ENCODE data around the gene OSBPL5. TPM values are rescaled to one million over a fixed set of nuclear protein-coding genes. Genes with fewer than 3 reads are reported as not detected.
A peak's percentile ranks its signal among the peaks of the same experiment; 100 is the strongest.

Gene OSBPL5
- total and polyA plus RNA-seq, 9 of the 15 experiments (the other 6 are each of a cell fraction or from before 2014, with no cell fraction given): 0.06 to 14.8 (median 3.2) TPM

DNA sequence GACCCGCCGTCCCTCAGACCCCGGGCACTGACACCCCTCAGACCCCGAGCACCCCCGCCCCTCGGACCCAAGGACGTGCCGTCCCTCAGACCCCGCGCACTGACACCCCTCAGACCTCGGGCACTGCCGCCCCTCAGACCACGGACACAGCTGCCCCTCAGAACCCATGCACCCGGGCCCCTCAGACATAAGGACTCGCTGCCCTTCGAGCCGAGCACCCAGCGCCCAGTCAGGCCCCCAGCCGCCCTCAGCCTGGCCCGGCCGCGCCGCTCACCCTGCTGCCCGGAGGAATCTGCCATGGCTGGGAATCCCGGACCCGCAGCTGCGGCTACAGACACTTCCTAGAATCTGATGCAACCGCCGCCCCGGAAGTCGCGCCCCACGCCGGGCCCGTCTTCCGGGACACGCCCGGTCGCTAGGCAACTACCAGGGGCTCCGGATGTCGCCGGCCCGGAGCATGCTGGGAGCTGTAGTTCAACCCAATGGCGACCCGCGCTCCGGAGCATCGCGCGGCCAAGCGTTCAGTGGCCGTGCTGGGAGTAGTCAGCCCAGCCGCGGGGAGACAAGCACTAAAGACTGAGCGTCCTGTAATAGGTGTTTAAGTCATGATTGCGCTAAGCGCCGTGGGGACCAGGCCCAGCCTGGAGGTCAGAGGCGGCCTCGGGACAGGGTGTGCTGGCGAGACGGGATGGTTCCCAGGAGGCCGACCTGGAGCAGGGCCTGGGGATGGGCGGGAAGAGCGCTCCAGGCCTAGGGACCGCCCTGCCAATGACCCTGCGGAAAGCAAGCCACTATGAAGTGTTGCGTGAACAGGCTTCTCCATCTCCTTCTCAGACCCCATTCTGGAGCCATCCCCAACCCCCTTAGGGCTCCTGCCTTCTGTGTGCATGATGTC, 107.8 kb downstream of the OSBPL5 start, which contains the start of gene CARS1 (continued):
- TF ChIP-seq CREB1 (IDR thresholded peaks at IDR 0.05) (peak; percentile 42; the same call in 1 of the 2 replicates), CREB1 (CRISPR knock-in tag; IDR thresholded peaks at IDR 0.05) (peak; percentile 73; the same call in 1 of the 2 replicates), RNF2 (IDR thresholded peaks at IDR 0.05) (peak; percentile 52; the same call in 1 of the 2 replicates), CCNT2 (IDR thresholded peaks at IDR 0.05; ENCODE audit: borderline replicate concordance, extremely low read depth, insufficient read length, low read depth, low read length) (peak; percentile 32), ARID1B (IDR thresholded peaks at IDR 0.05) (0 out of 2 replicates have a peak, but pooled peaks have one; percentile 13), ZNF644 (tag; IDR thresholded peaks at IDR 0.05; ENCODE audit: low read depth) (no peak), KLF1 (tag; IDR thresholded peaks at IDR 0.05) (peak; percentile 98), FIP1L1 (IDR thresholded peaks at IDR 0.05; ENCODE audit: low read depth, low read length, poor library complexity, severe bottlenecking) (peak; percentile 86), JUN (IDR thresholded peaks at IDR 0.05; ENCODE audit: borderline replicate concordance, low read depth, low read length) (peak; percentile 59; the same call in 1 of the 2 replicates), JUN (CRISPR knock-in tag; IDR thresholded peaks at IDR 0.05; ENCODE audit: borderline replicate concordance) (no peak), PHF20 (IDR thresholded peaks at IDR 0.05; ENCODE audit: partially characterized antibody) (peak; percentile 58), YBX1 (IDR thresholded peaks at IDR 0.05) (no peak), CBX1 (IDR thresholded peaks at IDR 0.05; ENCODE audit: low read depth) (0 out of 2 replicates have a peak, but pooled peaks have one; percentile 46), SRSF1 (IDR thresholded peaks at IDR 0.05; ENCODE audit: low read depth, low read length) (0 out of 2 replicates have a peak, but pooled peaks have one; percentile 35), SMAD3 (CRISPR knock-in tag; conservative IDR thresholded peaks at IDR 0.05) (peak; percentile 33; the same call in 1 of the 2 replicates), RFX1 (IDR thresholded peaks at IDR 0.05) (peak; percentile 98), ZNF444 (CRISPR knock-in tag; IDR thresholded peaks at IDR 0.05) (no peak)
- TF ChIP-seq, protein P1, sequence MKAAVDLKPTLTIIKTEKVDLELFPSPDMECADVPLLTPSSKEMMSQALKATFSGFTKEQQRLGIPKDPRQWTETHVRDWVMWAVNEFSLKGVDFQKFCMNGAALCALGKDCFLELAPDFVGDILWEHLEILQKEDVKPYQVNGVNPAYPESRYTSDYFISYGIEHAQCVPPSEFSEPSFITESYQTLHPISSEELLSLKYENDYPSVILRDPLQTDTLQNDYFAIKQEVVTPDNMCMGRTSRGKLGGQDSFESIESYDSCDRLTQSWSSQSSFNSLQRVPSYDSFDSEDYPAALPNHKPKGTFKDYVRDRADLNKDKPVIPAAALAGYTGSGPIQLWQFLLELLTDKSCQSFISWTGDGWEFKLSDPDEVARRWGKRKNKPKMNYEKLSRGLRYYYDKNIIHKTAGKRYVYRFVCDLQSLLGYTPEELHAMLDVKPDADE (conservative IDR thresholded peaks at IDR 0.05; ENCODE audit: control insufficient read depth, low read depth, low read length): peak; percentile 99
- TF ChIP-seq, protein P2, sequence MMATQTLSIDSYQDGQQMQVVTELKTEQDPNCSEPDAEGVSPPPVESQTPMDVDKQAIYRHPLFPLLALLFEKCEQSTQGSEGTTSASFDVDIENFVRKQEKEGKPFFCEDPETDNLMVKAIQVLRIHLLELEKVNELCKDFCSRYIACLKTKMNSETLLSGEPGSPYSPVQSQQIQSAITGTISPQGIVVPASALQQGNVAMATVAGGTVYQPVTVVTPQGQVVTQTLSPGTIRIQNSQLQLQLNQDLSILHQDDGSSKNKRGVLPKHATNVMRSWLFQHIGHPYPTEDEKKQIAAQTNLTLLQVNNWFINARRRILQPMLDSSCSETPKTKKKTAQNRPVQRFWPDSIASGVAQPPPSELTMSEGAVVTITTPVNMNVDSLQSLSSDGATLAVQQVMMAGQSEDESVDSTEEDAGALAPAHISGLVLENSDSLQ (IDR thresholded peaks at IDR 0.05): peak; percentile 58
- TF ChIP-seq, protein P3, sequence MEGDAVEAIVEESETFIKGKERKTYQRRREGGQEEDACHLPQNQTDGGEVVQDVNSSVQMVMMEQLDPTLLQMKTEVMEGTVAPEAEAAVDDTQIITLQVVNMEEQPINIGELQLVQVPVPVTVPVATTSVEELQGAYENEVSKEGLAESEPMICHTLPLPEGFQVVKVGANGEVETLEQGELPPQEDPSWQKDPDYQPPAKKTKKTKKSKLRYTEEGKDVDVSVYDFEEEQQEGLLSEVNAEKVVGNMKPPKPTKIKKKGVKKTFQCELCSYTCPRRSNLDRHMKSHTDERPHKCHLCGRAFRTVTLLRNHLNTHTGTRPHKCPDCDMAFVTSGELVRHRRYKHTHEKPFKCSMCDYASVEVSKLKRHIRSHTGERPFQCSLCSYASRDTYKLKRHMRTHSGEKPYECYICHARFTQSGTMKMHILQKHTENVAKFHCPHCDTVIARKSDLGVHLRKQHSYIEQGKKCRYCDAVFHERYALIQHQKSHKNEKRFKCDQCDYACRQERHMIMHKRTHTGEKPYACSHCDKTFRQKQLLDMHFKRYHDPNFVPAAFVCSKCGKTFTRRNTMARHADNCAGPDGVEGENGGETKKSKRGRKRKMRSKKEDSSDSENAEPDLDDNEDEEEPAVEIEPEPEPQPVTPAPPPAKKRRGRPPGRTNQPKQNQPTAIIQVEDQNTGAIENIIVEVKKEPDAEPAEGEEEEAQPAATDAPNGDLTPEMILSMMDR (IDR thresholded peaks at IDR 0.05 in 2 of 3, conservative IDR thresholded peaks at IDR 0.05 in 1 of 3; ENCODE audit: insufficient read depth in 2 of 3, low read depth in 1 of 3, low read length in 3 of 3): 0 out of 6 replicates have a peak, but pooled peaks of 1 of the 3 experiments have one; percentile 8
- TF ChIP-seq, protein P4, sequence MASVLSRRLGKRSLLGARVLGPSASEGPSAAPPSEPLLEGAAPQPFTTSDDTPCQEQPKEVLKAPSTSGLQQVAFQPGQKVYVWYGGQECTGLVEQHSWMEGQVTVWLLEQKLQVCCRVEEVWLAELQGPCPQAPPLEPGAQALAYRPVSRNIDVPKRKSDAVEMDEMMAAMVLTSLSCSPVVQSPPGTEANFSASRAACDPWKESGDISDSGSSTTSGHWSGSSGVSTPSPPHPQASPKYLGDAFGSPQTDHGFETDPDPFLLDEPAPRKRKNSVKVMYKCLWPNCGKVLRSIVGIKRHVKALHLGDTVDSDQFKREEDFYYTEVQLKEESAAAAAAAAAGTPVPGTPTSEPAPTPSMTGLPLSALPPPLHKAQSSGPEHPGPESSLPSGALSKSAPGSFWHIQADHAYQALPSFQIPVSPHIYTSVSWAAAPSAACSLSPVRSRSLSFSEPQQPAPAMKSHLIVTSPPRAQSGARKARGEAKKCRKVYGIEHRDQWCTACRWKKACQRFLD (CRISPR knock-in tag; IDR thresholded peaks at IDR 0.05): peak; percentile 61; the same call in 1 of the 2 replicates
